GM21381 (cell line): Measurements from ENCODE around the gene ESAM.

ENCODE experiments used
- ATAC-seq: cut with Tn5 transposase; IDR thresholded peaks from one replicate; pipeline ENCODE4 v1.9.1; 2021; ENCODE audit warnings: mild to moderate bottlenecking, moderate library complexity; ENCODE audit not compliant: unreplicated experiment

Gene ESAM

GRCh38 chr11:124762105-124762623 is at the start of gene ESAM:
Gene ESAM (minus strand): TSS chr11:124762290. CDS start chr11:124762154, 136 bp downstream.
- peak; percentile 59 for ATAC-seq

GRCh38 chr11:124811399-124812125 is 49.5 kb upstream of the ESAM start:
- ATAC-seq, result no peak

- ATAC-seq, result no peak
Measured at GRCh38 chr11:124807660-124808270, 45.7 kb upstream of the ESAM start.

GRCh38 chr11:124807201-124807600 is 45.1 kb upstream of the ESAM start:
- no peak for ATAC-seq

- no peak for ATAC-seq
Measured at GRCh38 chr11:124804884-124805283, 42.8 kb upstream of the ESAM start.

GRCh38 chr11:124801636-124802312 is 39.7 kb upstream of the ESAM start:
- ATAC-seq, result no peak

GRCh38 chr11:124801014-124801413 is 38.9 kb upstream of the ESAM start:
- no peak for ATAC-seq

GRCh38 chr11:124800226-124800929 is 38.3 kb upstream of the ESAM start, which contains the start of gene MSANTD2:
Gene MSANTD2 (minus strand): TSS chr11:124800406. CDS start chr11:124800380, 26 bp downstream.
- ATAC-seq, result peak; percentile 90

GRCh38 chr11:124799348-124800225 is 37.5 kb upstream of the ESAM start:
- ATAC-seq, result peak; percentile 37

GRCh38 chr11:124798991-124799347 is 36.9 kb upstream of the ESAM start:
- ATAC-seq, result peak; percentile 11

- no peak for ATAC-seq
Measured at GRCh38 chr11:124796312-124796711, 34.2 kb upstream of the ESAM start.

GRCh38 chr11:124793466-124794278 is 31.6 kb upstream of the ESAM start:
- ATAC-seq, result peak; percentile 48

GRCh38 chr11:124791626-124792341 is 29.7 kb upstream of the ESAM start:
- peak; percentile 81 for ATAC-seq

- ATAC-seq, result no peak
Measured at GRCh38 chr11:124788521-124788920, 26.4 kb upstream of the ESAM start.

- no peak for ATAC-seq
Measured at GRCh38 chr11:124784051-124784450, 22.0 kb upstream of the ESAM start.

GRCh38 chr11:124783002-124783401 is 20.9 kb upstream of the ESAM start:
- no peak for ATAC-seq

- ATAC-seq, result no peak
Measured at GRCh38 chr11:124779568-124779967, 17.5 kb upstream of the ESAM start.

GRCh38 chr11:124778281-124778680 is 16.2 kb upstream of the ESAM start:
- ATAC-seq, result no peak
